GM12892 (cell line): ENCODE results near the gene GPS1.

Experiments used
- POLR2A ChIP-seq: IDR thresholded peaks from 2 replicates; pipeline ENCODE4 v1.6.1; 2011; ENCODE audit warnings: low read depth, low read length, control low read depth
- POLR2AphosphoS5 ChIP-seq: IDR thresholded peaks from 2 replicates; pipeline ENCODE4 v1.6.1; 2011; ENCODE audit warnings: low read depth, low read length, control low read depth

GRCh38 chr17:82039695-82040299, 11.9 kb upstream of the GPS1 start:
- no peak for TF ChIP-seq POLR2A
- TF ChIP-seq POLR2AphosphoS5 = no peak
